OCI-LY1 (cell line): ENCODE data around the gene DSG1.

Experiments
- EZH2 ChIP-seq: fragments of 200-600 bp; sonication (generic), shearing (Covaris generic); IDR thresholded peaks from 2 replicates; pipeline ENCODE4 v1.8.0; 2017; ENCODE audit warnings: borderline replicate concordance, mixed run types, mild to moderate bottlenecking, antibody characterized with exemption, low read length, moderate library complexity, mixed read lengths
- TF ChIP-seq, protein P1 (sequence below): fragments of 200-600 bp; sonication (generic), shearing (Covaris generic); IDR thresholded peaks from 2 replicates; pipeline ENCODE4 v1.5.1; 2017; ENCODE audit warnings: mild to moderate bottlenecking, antibody characterized with exemption, low read length, moderate library complexity, mixed read lengths

DNA sequence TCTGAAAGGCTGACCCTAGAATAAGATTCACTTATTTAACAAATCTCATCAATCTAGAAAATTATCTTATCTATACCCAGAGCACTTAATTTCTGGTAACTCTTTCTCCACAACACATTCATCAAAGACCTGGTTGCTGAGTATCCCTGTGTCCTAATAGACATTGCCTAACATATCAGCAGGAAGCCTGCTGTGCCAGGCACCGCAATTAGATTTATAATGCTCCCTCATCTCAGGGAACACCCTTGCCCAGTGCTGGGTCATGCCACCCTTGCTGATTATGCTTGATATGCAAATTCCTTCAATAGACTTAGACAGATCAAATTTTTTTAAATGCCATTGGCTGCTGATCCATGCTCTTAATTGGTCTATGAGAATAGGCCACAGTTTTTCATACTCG lies 3.8 kb downstream of the DSG1 start:
- TF ChIP-seq, protein P1, sequence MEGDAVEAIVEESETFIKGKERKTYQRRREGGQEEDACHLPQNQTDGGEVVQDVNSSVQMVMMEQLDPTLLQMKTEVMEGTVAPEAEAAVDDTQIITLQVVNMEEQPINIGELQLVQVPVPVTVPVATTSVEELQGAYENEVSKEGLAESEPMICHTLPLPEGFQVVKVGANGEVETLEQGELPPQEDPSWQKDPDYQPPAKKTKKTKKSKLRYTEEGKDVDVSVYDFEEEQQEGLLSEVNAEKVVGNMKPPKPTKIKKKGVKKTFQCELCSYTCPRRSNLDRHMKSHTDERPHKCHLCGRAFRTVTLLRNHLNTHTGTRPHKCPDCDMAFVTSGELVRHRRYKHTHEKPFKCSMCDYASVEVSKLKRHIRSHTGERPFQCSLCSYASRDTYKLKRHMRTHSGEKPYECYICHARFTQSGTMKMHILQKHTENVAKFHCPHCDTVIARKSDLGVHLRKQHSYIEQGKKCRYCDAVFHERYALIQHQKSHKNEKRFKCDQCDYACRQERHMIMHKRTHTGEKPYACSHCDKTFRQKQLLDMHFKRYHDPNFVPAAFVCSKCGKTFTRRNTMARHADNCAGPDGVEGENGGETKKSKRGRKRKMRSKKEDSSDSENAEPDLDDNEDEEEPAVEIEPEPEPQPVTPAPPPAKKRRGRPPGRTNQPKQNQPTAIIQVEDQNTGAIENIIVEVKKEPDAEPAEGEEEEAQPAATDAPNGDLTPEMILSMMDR: no peak
- no peak for TF ChIP-seq EZH2
